ENCODE measurements around the gene ADAD2.
A peak's percentile ranks its signal among the peaks of the same experiment; 100 is the strongest.

Gene ADAD2

DNA sequence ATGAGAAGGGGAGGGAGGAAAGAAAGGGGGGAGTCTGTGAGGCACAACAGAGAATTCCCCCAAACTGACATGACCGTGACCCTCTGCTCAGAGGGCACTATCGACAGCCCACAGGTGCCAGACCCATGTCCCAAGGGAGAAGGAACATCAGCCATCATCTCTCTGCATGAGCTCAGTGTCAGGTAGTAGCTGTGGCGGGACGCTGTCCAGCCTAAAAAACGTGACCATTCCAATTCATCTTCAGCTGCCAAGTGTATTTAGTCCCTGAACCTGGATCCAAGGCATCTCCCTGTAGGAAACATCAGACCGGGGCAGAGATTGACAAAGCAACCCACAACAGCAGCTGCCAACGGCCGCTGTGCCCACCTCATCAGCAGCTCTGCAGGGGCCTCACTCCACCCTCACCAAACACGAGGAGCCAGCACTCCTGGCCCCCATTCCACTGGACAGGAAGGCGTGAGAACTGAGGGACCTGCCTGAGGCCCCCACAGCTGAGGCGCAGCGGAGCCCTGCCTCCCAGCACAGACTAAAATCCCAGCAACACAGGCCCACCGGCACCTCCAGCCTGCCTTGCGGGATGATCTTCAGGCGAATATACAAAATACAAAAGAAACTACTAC is 12.7 kb upstream of the ADAD2 start:
- no peak for DNase-seq

DNA sequence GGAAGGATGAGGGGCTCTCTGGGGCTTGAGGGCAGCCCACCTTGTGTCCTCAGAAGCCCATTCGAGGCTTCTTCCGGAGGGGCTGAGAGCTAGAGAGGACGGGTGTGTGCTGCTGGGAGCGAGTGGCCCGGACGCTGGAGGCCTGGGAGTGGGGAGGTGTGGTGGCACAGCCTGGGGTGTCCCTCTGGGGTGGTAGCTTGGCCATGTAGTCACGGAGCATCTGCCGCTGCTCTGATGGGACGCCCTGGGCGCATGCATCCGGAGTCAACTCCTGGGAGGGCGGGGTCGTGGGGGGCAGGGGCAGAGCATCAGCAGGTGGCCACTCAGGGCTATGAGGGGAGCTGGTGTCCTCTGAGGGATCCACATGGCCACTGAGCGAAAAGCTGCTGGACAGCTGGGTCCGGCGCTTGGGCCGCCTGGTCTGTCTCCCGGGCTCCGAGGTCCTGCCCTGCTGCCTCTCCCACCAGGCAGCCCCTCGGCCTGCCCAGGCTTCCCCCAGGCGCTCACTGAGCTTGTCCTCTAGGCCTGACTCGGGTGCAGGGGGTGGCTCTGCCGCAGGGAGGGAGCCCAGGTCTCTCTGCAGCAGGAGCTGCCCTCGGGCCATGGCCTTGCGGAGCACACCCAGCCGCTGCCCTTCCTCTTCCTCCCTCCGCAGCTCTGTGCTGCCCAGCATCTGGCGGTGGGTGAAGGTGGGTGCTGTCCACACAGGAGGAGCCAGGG is 11.9 kb upstream of the ADAD2 start:
- no peak for DNase-seq

DNA sequence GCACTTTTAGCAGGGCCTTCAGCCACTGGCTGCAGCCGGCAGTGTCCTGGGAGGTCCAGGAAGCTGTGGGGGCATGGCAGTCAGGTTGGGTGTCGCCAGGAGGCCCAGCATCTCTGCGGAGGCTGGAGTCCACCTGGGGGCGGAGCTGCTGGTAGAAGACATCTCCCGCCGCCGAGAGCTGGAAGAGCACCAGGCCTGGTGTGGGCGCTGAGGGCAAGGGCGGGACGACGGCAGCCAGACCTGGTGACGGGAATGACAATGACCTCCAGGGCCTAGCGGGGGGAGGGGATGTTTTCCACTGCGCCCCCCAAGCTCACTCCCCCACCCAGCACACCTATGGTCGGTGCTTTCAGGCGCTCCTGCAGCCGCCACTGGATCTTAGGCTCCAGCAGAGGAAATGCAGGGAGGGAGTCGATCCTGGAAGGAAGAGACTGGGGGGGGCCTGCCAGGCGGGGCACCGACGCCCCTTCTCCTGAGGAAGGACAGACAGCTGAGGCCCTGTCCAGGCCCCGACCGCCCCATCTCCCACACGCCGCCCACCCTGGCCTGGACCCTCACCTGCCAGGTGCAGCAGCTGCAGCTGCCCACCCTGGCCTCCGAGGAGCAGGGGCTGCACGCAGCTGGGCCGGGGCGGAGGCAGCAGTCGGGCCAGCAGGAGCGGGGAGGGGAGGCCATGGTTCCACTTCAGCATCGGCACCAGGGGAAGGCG is 11.2 kb upstream of the ADAD2 start:
- DNase-seq = no peak

DNA sequence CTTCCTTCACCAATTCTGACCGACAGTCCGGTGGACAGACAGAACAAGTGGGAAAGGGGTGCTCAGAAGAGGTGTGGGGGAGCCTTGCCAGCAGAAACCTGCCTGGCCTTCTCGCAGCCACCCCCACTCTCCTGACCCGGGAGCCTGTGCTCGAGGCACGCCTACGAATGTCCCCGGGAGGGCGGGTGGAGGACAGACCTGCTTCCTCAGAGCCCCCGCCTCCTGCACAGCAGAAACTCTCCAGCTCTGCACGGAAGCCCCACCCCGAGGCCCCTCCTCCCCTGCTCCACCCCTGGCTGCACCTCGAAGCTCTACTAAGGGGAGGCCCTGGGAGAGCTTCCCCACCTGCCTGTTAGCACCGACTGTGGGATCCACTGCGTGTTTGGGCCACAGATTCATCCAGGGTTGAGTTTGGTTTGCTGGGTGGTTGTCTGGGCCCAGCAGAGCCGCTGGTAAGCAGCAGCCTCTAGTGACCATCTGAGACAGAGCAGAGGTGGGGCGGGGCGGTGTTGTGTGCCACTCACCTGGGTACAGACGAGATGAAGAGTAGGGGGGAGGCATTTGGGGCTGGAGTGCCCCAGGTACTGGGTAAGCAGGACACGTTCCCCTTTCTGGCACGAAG is 10.3 kb upstream of the ADAD2 start:
- no peak for DNase-seq

DNA sequence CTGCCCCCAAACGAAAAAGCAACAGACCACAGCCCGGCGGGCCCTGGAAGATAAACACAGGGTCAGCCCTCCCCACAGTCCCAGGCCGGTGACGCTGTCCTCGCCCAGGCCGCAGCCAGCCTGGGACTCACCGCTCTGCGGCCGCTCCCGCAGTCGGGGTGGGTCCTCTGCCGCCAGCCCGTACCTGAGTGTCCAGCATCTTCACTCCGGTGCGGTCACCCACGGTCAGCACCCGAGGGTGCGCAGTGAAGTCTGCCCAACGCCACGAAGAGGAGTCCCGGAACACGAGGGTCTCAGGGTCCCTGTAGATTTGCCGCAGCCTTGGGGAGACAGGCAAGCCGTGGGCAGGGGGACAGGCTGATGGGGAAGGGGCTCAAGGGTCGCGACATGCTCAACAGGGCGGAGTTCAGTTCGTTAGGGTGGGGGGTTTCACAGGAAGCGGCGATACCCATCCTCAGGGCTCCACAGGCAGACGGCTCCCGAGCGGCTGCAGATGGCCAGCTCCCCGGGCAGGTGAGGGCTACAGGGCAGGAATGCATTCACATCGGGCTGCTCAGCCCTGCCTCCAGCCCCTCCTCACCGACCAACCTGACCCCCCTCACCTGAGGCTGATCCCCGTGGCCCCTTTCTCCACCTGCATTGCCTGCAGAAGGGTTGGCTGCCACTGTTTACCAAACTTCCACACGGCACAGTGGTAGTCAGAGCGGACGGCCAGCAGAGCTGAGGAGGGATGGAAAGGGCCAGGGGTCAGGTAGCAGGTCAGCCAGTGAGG is 9.6 kb upstream of the ADAD2 start:
- no peak for DNase-seq

DNA sequence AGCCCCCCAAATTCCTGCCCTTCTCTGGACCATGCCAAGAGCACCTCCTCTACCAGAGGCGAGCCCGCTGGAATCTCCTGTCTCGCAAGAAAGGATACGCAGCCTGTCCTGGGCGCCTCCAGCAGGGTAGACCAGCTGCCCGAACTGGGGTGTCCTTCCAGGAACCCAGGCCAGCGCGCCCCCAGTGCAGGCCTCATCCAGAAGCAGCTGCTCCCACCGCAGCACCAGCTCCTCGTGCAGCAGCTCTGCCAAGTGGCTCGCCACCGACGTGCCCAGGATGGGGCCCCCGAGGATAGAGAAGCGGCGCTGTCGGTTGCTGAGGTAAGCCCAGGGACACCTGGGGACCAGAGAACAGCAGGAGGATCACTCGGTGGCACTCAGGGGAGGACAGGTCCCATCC is 8.9 kb upstream of the ADAD2 start:
- no peak for DNase-seq

DNA sequence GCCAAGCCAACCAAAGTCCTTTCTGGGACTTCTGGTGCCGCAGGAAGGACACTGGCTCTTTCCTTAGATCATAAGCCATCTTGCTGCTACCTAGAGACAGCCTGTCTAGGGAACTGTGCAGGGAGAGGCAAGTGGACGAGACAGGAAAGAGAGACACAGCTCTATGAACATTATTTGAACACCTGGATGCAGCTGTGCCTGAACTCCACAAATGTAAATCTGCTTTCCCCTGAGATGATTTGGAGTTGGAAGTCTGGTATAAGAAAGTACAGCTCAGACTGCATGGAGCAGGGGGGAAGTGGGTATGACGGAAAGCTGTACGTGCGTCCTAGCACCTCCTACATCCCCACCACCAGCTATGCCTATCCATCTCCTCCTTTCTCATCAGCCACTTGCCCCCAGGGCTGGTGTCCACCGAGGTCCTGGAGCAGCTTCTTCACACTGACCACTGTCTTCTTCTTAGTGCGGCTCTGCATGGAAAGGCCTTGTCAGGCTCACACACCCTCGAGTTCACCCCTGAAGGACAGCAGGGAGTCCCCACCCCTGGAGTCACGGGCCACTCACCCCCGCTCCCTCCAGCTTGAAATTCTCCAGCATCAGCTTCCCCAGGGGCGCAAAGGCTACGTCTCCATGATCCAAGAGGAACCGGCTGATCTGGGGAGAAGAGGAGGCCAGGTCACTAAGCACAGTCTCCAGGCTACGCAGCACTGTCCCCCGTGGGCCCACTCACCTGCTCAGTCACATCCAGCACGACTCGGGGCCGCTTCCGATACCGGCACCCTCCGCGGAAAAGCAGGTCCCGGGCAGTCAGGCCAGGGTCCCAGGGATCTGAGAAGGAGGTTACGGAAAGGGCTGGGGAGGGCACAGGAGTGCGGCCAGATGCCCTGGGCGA is 8.0 kb upstream of the ADAD2 start:
- no peak for DNase-seq

DNA sequence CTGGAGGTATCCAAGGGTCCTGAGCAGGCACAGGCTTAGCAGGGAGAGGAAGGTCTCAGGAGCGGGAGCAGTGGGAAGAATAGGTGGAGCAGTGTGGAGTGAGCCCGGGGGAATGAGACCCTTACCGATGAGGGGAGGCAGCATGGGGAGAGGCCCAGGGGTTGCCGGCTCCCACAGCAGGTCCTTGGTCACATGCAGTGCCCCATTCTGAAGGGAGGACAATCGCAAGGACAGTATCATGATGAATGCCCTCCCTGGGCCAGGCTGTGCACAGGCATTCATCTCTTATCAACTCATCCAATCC is 7.4 kb upstream of the ADAD2 start:
- no peak for DNase-seq

DNA sequence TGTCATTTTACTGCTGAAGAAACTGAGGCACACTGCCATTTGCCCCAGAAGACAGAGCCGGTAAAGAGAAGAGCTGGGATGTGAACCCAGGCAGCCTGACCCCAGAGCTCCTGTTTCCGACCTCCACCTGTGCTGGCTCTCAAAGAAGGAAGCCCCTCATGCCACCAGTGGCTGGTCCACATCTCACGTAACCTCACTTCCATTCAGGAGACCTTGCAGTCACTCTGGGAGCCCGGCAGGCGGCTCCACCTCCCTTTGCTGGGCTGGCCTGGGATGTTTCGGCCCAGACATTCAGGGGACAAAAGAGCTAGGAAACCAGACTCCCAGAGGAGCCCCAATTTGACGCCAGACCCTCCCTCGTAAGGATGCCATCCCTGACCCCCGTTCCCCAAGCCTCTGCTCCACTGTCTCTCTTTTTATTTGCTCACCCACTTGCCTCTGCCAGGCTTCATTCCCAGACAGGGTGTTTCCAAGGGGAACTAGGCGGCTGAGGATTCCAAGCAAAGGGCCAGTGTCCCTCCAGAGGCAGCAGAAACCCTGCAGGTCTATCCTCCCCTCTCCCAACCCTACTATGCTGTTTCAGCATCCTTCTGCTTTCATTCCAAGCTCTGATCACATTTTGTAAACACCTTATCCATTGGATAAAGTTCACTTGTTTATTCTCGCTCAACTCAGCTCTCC is 6.9 kb upstream of the ADAD2 start:
- DNase-seq = no peak

DNA sequence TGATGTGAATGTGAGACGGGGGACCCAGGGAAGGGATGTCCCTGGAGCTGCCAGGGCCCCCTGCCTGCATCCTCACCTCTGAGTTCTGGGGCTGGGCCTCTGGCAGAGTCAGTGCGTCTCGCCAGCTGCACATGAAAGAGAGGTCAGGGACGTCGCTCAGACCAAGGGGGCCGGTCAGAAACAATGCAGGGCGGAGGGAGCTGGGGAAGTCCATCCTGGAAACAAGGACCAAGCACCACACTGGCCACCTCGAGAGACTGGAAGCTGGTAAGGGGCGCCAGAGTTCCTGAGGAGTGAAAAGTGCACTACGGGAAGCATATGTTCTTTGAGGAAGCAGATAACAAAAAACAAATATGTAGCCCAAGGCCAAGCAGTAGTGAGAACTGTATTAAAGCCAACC is 6.2 kb upstream of the ADAD2 start:
- no peak for DNase-seq

DNA sequence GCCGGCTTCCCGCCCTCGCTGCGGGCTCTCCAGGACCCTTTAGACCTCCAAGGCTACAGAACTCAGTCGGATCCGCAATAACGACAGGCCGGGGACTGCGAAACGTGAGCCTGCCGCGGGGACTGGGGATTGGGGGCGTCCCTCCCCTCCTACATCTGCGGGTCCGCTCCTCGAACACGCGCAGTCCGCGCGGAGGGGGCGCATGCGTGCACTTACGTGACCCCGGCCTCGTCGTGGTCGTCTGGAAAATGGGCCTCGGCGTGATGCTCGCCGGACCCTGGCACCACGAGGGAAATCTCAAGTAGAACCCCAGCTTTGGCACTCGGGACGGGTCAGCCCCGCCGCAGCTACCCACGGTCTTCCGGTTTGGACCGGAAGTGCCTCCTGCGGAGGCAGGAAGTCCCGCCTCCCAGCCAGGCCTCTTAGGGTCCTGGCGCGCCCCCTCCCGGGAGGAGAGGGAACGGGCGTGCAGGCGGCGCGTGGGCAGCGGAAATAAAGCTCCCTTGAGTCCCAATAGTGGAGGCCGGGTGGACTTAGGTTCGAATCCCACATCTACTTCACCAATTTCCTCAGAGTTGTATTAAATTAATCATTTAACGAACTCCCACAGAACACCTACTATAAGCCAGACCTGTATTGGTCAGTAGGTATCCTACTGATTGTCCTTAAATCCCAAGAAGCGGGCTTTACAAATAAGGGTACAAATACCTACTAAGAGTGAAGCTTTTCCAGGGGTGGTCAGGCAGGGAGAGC is 4.1 kb upstream of the ADAD2 start, which contains the start of gene TAF1C:
TSS of gene TAF1C (minus strand) at position 373 of the 753 bp plus-strand sequence. CDS start 2,069 bp downstream, outside the sequence.
- DNase-seq = peak; percentile 15

DNA sequence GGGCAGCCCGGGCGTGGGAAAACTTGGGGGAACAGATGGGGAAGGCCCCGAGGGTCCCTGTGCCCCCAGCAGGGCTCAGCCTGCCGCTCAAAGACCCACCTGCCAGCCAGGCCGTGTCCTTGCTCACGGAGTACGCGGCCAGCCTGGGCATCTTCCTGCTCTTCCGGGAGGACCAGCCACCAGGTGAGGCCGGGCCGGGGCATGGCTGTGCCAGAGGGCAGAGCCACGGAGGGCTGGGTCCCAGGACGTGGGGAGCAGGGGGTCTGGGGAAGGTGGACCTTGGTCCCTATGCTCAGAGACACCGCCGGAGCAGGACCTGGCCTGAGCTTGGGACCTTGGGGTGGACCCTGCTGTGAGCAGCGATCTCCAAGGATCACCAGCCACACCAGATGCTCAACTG is 509 bp downstream of the ADAD2 start:
- DNase-seq = no peak

DNA sequence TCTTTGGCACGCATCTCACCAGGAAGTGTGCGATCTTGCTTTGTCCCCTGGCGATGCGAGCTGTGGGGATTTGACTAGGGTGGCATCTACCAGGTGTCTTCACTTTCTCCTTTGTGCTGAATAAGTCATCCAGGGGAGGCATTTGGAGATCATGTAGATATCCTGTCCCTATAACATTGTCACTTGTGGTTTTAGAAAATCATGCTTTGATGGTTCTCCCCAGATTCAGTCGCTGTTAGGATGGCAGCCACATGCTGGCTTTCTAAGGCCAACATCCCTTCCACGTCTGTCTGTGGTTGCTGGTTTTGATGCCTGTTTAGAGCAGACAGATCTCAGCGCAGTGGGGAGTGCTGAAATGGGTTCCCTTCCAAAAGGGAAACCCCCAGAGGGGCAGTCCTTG is 2.5 kb downstream of the ADAD2 start:
- no peak for DNase-seq

DNA sequence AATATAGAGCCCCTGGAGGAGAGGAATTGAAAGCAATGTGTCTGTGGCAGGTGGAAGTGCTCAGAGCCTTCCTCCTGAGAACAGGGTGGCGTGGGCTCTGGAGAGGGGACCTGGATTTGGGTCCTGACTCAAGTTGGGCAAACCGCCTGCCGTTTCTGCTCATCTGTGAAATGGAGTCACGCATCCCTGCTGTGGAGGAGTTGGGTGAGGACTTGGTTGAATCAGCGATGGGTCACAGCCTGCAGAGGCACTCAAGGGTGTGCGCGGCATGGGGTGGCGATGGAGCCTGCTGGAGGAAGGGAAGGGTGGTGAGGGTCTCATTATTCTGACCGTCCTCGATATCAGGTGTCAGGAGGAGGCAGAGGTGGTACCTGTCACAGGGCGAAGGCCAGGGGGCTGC is 3.1 kb downstream of the ADAD2 start:
- DNase-seq = no peak

DNA sequence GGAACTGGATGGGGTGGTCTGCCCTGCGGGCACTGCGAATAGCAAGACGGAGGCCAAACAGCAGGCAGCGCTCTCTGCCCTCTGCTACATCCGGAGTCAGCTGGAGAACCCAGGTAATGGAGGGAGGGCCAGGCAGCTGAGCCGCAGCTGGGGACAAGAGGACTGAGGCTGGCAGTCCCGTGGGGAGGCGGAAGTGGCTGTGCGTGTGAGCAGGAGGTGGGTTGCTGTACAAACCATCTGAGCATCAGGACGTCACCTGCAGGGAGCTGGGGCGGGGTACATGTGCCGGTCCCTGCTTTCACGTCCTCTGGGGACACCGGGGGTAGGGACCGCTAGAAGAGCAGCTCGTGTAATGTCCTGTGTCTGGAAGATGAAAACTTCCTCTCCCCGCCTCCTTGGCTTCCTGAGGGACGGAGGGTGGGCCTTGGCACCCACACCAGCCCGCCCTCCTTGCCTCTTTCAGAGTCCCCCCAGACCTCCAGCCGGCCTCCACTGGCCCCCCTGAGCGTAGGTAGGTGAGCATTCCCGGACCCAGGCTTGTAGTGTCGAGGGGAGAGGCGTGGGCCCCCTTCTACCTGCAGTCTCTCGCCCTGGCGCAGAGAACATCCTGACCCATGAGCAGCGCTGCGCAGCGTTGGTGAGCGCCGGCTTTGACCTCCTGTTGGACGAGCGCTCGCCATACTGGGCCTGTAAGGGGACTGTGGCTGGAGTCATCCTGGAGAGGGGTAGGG is 3.7 kb downstream of the ADAD2 start:
- no peak for DNase-seq

DNA sequence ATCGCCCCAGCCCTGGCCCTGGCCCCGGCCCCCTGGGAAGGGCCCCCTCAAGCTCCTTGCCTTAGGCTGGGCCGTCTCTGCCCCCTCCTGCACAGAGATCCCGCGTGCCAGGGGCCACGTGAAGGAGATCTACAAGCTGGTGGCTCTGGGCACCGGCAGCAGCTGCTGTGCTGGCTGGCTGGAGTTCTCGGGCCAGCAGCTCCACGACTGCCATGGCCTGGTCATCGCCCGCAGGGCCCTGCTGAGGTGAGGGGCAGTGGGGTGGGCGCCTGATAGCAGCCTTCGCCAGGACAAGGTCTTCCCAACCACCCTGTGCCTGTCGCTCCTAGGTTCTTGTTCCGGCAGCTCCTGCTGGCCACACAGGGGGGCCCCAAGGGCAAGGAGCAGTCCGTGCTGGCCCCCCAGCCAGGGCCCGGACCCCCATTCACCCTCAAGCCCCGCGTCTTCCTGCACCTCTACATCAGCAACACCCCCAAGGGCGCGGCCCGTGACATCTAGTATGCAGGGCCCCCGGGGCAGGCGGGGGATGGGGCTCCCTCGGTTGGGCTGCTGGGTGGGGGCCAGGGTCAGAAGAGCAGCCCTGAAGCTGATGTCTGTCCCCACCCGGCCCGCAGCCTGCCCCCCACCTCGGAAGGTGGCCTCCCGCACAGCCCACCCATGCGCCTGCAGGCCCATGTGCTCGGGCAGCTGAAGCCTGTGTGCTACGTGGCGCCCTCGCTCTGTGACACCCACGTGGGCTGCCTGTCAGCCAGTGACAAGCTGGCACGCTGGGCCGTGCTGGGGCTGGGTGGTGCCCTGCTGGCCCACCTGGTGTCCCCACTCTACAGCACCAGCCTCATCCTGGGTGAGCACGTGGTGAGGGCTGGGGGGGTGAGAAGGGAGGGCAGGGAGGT is 4.5 kb downstream of the ADAD2 start:
- DNase-seq = no peak

DNA sequence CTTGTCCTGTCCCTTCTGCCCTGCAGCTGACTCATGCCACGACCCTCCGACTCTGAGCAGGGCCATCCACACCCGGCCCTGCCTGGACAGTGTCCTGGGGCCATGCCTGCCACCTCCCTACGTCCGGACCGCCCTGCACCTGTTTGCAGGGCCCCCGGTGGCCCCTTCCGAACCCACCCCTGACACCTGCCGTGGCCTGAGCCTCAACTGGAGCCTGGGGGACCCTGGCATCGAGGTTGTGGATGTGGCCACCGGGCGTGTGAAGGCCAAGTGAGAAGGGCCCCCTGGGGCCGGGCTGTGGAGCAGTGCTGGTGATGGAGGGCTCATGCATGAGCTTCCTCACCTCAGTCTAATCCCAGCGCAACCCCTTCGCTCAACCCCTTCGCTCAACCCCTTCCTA is 5.1 kb downstream of the ADAD2 start:
- no peak for DNase-seq

DNA sequence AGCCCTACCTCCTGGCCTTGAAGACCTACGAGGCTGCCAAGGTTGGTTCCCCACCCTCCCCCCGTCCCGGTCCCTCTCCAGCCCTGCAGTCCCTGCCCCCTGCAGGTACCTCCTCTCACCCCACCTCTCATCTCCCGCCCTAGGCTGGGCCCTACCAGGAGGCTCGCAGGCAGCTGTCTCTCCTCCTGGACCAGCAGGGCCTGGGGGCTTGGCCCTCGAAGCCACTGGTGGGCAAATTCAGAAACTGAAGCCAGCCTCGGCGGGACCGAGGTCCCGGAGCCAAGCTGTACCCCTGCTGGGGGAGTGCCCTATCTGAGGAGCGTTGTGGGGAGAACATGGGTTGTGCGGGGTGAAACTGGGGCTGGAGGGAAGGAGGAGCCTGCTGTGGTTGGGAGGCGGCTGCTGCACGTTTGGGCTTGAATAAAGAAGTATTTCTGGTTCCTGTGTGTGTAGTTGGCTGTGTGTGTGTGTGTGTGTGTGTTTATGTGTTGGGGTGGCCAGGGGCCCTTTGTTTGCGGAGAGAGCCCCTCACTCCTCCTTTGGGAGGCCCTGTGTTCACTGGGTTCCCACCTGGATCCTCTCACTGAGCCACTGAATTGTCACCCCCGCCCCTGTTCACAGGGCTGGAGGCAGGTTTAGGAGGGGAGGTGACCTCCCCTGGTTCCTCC is 5.9 kb downstream of the ADAD2 start:
- DNase-seq = no peak

Data from NCI-H1417 treated with DMSO at 0.1 percent for 48 hours (cell line).